Body of pancreas (tissue), 4 donors: ENCODE data around the gene CD320.

Experiments used
- CTCF ChIP-seq, 7 experiments: fragments of 450-650 bp in 4 of 7; fragments of 200-600 bp in 3 of 7; sonication (generic) in 3 of 7; IDR thresholded peaks; one replicate each; pipeline ENCODE4 v1.5.1; 2016 to 2019; ENCODE audit warnings: antibody characterized with exemption in 7 of 7
- POLR2A ChIP-seq, 3 donors: fragments of 450-650 bp; IDR thresholded peaks; one replicate each; pipeline ENCODE4 v1.6.1; 2016; ENCODE audit warnings: antibody characterized with exemption in 3 of 3, mild to moderate bottlenecking in 2 of 3

- TF ChIP-seq POLR2A (IDR thresholded peaks at IDR 0.05) (no peak), CTCF (IDR thresholded peaks at IDR 0.05) (no peak)
Measured at GRCh38 chr19:8262431-8262830, 45.7 kb downstream of the CD320 start.
